Upper lobe of left lung (tissue), 6 donors: ENCODE measurements around the gene HSPA4. TPM values are rescaled to one million over a fixed set of nuclear protein-coding genes. Genes with fewer than 3 reads are reported as not detected.

Experiments used
- ATAC-seq, 2 donors: fragments of 200-7000 bp; cut with Tn5 transposase; one replicate each; pipeline ENCODE4 v1.9.1; 2022; ENCODE audit warnings: mild to moderate bottlenecking in 2 of 2, moderate library complexity in 2 of 2; ENCODE audit not compliant: low FRiP score in 2 of 2
- DNase-seq, 2 donors: peaks; one replicate each; pipeline ENCODE4 v3.0.0-alpha.2; 2019 to 2020
- H3K27ac ChIP-seq, 4 donors: fragments of 200-600 bp; sonication (generic); one replicate each; pipeline ENCODE4 v1.5.1; 2016 to 2019
- H3K27me3 ChIP-seq, 4 donors: fragments of 200-600 bp; sonication (generic); one replicate each; pipeline ENCODE4 v1.5.1; 2017 to 2019
- H3K36me3 ChIP-seq, 4 donors: fragments of 200-600 bp; sonication (generic); one replicate each; pipeline ENCODE4 v1.5.1; 2016 to 2019
- H3K4me1 ChIP-seq, 4 donors: fragments of 200-600 bp; sonication (generic); one replicate each; pipeline ENCODE4 v1.5.1; 2018 to 2019
- H3K4me3 ChIP-seq, 4 donors: fragments of 200-600 bp; sonication (generic); one replicate each; pipeline ENCODE4 v1.5.1; 2017 to 2019; ENCODE audit warnings: mild to moderate bottlenecking in 2 of 4, moderate library complexity in 1 of 4
- H3K9me3 ChIP-seq, 4 donors: fragments of 200-600 bp; sonication (generic); one replicate each; pipeline ENCODE4 v1.5.1; 2018 to 2019
- EP300 ChIP-seq, 4 donors: sonication (generic); formaldehyde crosslinking; IDR thresholded peaks; one replicate each; pipeline ENCODE4 v1.5.1; 2017; ENCODE audit warnings: antibody characterized with exemption in 4 of 4, control low read depth in 2 of 4
- POLR2A ChIP-seq, 4 donors: fragments of 450-650 bp; IDR thresholded peaks; one replicate each; pipeline ENCODE4 v1.5.1; 2016 to 2017; ENCODE audit warnings: antibody characterized with exemption in 4 of 4, mild to moderate bottlenecking in 2 of 4
- POLR2AphosphoS5 ChIP-seq, 2 donors: sonication (generic); formaldehyde crosslinking; IDR thresholded peaks; one replicate each; pipeline ENCODE4 v1.5.1; 2017; ENCODE audit warnings: antibody characterized with exemption in 2 of 2
- whole genome bisulfite sequencing, 2 donors: methylation state at CpG; one replicate each; pipeline ENCODE4 v1.1.5; 2017 to 2018; 5-methylcytosine and 5-hydroxymethylcytosine counted together
- total RNA-seq, 6 donors: library from RNA; depleted of rRNA in 4 of 6; stranded (reverse); fragments of >200 nt in 4 of 6; gene quantifications; one replicate each; pipeline versions ENCODE4 v1.1.0 to v1.2.1, GENCODE V29; 2016 to 2021
- TF ChIP-seq, protein P1 (sequence below), 6 experiments: fragments of 450-650 bp in 4 of 6; fragments of 200-600 bp in 2 of 6; sonication (generic) in 2 of 6; IDR thresholded peaks; one replicate each; pipeline ENCODE4 v1.5.1; 2016 to 2019; ENCODE audit warnings: antibody characterized with exemption in 6 of 6
- donor health status: DM: no; HTN: no; CAD: no; lungs with moderate emphysema.
- donor health status: DM: no; HTN: yes; CAD: no; lungs with severe emphysema.

Gene HSPA4
- total RNA-seq, 6 donors from 2014 or later = 27.2 to 59.1 (median 56.7) TPM

DNA sequence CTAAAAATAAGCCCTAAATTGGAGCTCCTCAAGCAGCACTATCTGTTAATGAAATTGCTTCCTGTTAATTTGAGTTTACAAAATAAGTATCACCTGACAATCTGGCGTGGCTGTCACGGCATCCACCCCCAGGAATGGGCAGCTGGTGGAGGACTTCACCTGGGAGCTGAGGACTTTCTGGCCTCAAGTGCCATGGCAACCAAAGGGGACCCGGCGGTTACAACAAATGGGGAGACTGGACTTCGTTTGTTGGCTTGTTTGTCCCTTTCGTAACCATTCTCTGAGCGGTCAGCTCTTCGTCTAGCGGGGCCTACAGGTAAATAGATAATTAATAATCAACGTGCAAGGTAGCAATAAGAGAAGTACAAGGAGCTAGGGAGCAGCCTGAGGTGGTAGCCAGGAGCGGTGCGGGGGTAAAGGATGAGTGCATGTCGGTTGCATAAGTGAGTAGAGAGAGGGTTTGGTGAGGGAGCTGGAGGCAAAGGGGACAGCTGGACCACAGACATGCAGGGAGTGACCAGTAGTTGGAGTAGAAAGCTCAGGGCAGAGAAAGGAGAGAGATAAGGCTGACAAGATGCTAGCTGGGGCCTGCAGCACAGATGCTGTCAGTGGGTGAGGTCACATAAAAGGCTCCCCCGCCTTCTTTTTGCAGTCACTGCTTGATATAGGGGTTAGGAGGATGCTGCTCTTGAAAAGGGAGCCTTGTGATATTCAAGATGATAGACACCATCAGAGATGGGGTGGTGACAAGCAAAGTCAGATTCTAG, 62.5 kb downstream of the HSPA4 start:
- ATAC-seq (no peak), DNase-seq (no peak)
- Histone ChIP-seq H3K27me3 (no peaks in the 10 kb centered on the region), H3K4me3 (no peak overlapping the region), H3K27ac (no peak overlapping the region), H3K36me3 (no peaks in the 10 kb centered on the region), H3K4me1 (peaks cover 0 to 7% (median 3%) of the 10 kb centered on the region in 4 donors), H3K9me3 (no peaks in the 10 kb centered on the region)
- no peak for TF ChIP-seq EP300 (IDR thresholded peaks at IDR 0.05)
- no peak for TF ChIP-seq POLR2A (IDR thresholded peaks at IDR 0.05)
- no peak for TF ChIP-seq POLR2AphosphoS5 (IDR thresholded peaks at IDR 0.05)
- TF ChIP-seq, protein P1, sequence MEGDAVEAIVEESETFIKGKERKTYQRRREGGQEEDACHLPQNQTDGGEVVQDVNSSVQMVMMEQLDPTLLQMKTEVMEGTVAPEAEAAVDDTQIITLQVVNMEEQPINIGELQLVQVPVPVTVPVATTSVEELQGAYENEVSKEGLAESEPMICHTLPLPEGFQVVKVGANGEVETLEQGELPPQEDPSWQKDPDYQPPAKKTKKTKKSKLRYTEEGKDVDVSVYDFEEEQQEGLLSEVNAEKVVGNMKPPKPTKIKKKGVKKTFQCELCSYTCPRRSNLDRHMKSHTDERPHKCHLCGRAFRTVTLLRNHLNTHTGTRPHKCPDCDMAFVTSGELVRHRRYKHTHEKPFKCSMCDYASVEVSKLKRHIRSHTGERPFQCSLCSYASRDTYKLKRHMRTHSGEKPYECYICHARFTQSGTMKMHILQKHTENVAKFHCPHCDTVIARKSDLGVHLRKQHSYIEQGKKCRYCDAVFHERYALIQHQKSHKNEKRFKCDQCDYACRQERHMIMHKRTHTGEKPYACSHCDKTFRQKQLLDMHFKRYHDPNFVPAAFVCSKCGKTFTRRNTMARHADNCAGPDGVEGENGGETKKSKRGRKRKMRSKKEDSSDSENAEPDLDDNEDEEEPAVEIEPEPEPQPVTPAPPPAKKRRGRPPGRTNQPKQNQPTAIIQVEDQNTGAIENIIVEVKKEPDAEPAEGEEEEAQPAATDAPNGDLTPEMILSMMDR (IDR thresholded peaks at IDR 0.05) = no peak
- 79 to 90% methylated on average over 14 of the region's 14 CpGs for WGBS, 2 donors

DNA sequence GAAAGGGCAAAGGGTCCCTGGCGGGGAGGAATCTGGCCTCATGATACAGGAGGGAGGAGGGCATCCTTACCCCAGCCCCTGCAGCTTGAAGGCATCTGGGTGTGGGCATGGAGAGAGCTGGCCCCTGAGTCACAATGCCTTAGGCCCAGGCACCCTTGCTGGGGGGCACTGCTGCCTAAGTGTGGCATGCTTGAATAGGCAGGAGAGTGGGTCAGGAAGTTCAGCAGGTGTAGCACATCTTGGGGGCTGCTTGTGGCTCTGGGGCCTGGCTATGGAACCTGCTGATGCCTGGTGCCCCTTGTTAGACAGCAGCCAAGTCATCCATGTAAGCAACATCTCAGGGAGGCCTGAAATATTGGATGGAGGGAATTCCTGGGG, 63.1 kb downstream of the HSPA4 start:
- Histone ChIP-seq H3K36me3 (no peaks in the 10 kb centered on the region), H3K27me3 (no peaks in the 10 kb centered on the region), H3K4me1 (peaks cover 0 to 7% (median 3%) of the 10 kb centered on the region in 4 donors), H3K27ac (no peak overlapping the region), H3K9me3 (no peaks in the 10 kb centered on the region), H3K4me3 (no peak overlapping the region)
- ATAC-seq = no peak
- no peak for DNase-seq
- TF ChIP-seq EP300 (IDR thresholded peaks at IDR 0.05) (no peak), POLR2AphosphoS5 (IDR thresholded peaks at IDR 0.05) (no peak), POLR2A (IDR thresholded peaks at IDR 0.05) (no peak)
- TF ChIP-seq, protein P1 (IDR thresholded peaks at IDR 0.05) = no peak
- WGBS, 2 donors = 100% methylated on average over 1 of the region's 1 CpG

DNA sequence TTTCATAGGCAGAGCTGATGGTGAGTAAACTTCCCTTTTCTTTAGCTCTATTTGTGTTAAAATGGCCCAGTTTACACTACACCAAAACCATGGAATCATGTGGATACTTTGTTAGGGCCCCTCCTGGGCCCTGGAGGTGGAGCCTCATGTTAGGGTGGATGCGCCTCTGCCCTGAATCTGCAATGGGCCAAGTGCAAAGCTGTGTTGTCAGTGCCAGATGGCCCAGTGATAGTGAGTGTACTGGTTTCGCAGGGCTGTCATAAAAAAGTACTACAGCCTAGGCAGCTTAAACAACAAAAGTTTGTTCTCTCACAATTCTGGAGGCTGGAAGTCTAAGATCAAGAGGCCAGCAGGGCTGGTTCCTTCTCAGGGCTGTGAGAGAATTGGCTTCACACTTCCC, 64.8 kb downstream of the HSPA4 start:
- H3K27me3 ChIP-seq = no peaks in the 10 kb centered on the region
- no peaks in the 10 kb centered on the region for H3K9me3 ChIP-seq
- H3K4me3 ChIP-seq = no peak overlapping the region
- ATAC-seq (no peak), DNase-seq (no peak)
- no peaks in the 10 kb centered on the region for H3K36me3 ChIP-seq
- no peak for TF ChIP-seq EP300 (IDR thresholded peaks at IDR 0.05)
- no peak for TF ChIP-seq POLR2AphosphoS5 (IDR thresholded peaks at IDR 0.05)
- TF ChIP-seq, protein P1 (IDR thresholded peaks at IDR 0.05) = no peak
- no peak for TF ChIP-seq POLR2A (IDR thresholded peaks at IDR 0.05)
- no peaks in the 10 kb centered on the region for H3K4me1 ChIP-seq
- 84 to 92% methylated on average over 2 of the region's 2 CpGs for WGBS, 2 donors
- H3K27ac ChIP-seq = no peak overlapping the region

DNA sequence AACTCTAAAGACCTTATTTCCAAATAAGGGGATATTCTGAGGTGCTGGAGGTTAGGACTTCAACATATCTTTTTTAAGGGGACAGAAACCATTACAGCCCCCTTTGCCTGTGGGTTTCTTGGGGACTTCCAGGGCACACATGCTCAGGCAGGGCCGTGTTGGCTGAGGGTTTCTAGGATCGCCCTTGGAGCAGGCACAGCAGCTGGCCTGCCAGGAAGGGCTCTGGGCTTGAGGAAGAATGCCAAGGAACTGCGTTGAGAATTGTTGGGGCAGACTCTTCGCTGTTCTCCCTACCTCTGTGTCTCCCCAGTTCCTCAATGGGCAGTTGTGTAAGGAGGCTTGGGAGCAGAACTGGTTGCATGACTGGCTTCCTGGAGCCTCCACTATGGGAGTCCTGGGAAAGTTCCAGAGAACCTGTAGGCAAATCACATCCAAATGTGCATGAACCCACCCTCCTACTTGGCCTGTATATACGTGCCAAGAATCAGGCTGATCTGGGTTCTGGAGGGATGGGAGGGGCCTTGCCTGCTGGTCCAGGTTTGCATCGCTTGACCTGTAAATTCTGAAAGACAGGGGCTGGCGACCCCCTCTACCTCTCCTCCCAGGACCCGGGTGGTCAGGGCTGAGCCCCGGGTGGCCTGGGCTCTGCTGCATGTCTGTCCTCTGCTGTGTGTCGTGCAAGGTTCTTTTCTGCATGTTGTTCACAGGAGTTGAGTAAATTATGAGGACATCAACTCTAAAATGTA, 65.5 kb downstream of the HSPA4 start:
- H3K9me3 ChIP-seq = no peaks in the 10 kb centered on the region
- H3K4me3 ChIP-seq = no peak overlapping the region
- no peaks in the 10 kb centered on the region for H3K27me3 ChIP-seq
- no peak for DNase-seq
- no peak overlapping the region for H3K27ac ChIP-seq
- TF ChIP-seq POLR2A (IDR thresholded peaks at IDR 0.05) (no peak), EP300 (IDR thresholded peaks at IDR 0.05) (no peak), POLR2AphosphoS5 (IDR thresholded peaks at IDR 0.05) (no peak)
- TF ChIP-seq, protein P1 (IDR thresholded peaks at IDR 0.05) = no peak
- no peak for ATAC-seq
- 85 to 89% methylated on average over 9 to 10 of the region's 10 CpGs for WGBS, 2 donors
- H3K4me1 ChIP-seq = no peaks in the 10 kb centered on the region
- no peaks in the 10 kb centered on the region for H3K36me3 ChIP-seq
